T47D (cell line): Measurements from ENCODE around the gene LRP2.
A peak's percentile ranks its signal among the peaks of the same experiment; 100 is the strongest.
"Not testable (repeated sequence)": the region's sequence is repeated elsewhere in the genome, so short reads cannot be mapped to it uniquely, and the experiment has no call there.

Experiments
- DNase-seq, 2 experiments: peaks; one replicate each; pipeline versions ENCODE4 v3.0.0 to v3.0.0-alpha.2; 2011 to 2012; ENCODE audit warnings: low read depth in 1 of 2, low spot score in 1 of 2
- JUND ChIP-seq: IDR thresholded peaks from 2 replicates; pipeline ENCODE4 v1.6.1; 2012; ENCODE audit warnings: low read depth
- in situ Hi-C: cut with HindIII; loops from 2 replicates; pipeline ENCODE4 v1.10.0; 2016; ENCODE audit warnings: low sequenced_read_pairs, low pct_unique_long_range_greater_than_20kb

The LRP2 gene

GRCh38 chr2:169280502-169280901 lies 81.8 kb downstream of the LRP2 start:
- no peak for TF ChIP-seq JUND
- in situ Hi-C loops, result no loop called here
- DNase-seq, result no peak

- in situ Hi-C loops, result no loop called here
- TF ChIP-seq JUND, result no peak
These were observed 86.5 kb downstream of the LRP2 start for GRCh38 chr2:169275696-169276444.

GRCh38 chr2:169272010-169272409 lies 90.3 kb downstream of the LRP2 start:
- DNase-seq, result no peak
- in situ Hi-C loops, result no loop called here
- no peak for TF ChIP-seq JUND

More at GRCh38 chr2:169275696-169276444, 86.5 kb downstream of the LRP2 start:
- DNase-seq, result peak; percentile 7 to 55

GRCh38 chr2:169270574-169270973 lies 91.8 kb downstream of the LRP2 start:
- DNase-seq, in situ Hi-C loops: not testable (repeated sequence)

- DNase-seq, result no peak
- no peak for TF ChIP-seq JUND
- in situ Hi-C loops, result no loop called here
These were observed 96.7 kb downstream of the LRP2 start for GRCh38 chr2:169265591-169265990.

GRCh38 chr2:169260846-169261642 lies 101.3 kb downstream of the LRP2 start:
- in situ Hi-C loops, result no loop called here
- no peak for TF ChIP-seq JUND
- DNase-seq, result no peak

- no peak for TF ChIP-seq JUND
- in situ Hi-C loops, result no loop called here
- DNase-seq, result peak in 1 of 2 experiments; percentile 13
These were observed 102.1 kb downstream of the LRP2 start for GRCh38 chr2:169260246-169260645.

- TF ChIP-seq JUND, result no peak
- DNase-seq, result no peak
- in situ Hi-C loops, result no loop called here
These were observed 102.9 kb downstream of the LRP2 start for GRCh38 chr2:169259402-169259801.

GRCh38 chr2:169258045-169258601 lies 104.2 kb downstream of the LRP2 start:
- TF ChIP-seq JUND, result no peak
- peak in 1 of 2 experiments; percentile 64 for DNase-seq
- in situ Hi-C loops, result no loop called here

GRCh38 chr2:169254774-169255173 lies 107.6 kb downstream of the LRP2 start:
- TF ChIP-seq JUND, result no peak
- no peak for DNase-seq
- in situ Hi-C loops, result no loop called here

- TF ChIP-seq JUND, result no peak
- no peak for DNase-seq
- in situ Hi-C loops, result no loop called here
These were observed 115.1 kb downstream of the LRP2 start for GRCh38 chr2:169247211-169247610.

GRCh38 chr2:169240405-169240804 lies 121.9 kb downstream of the LRP2 start:
- TF ChIP-seq JUND, result no peak
- in situ Hi-C loops, result no loop called here
- no peak for DNase-seq

- no peak for TF ChIP-seq JUND
- in situ Hi-C loops, result no loop called here
These were observed 124.4 kb downstream of the LRP2 start for GRCh38 chr2:169237939-169238338.

More at GRCh38 chr2:169237939-169238338, 124.4 kb downstream of the LRP2 start:
- no peak for DNase-seq
